ENCODE results near the gene FOXI3. TPM values are rescaled to one million over a fixed set of nuclear protein-coding genes. Genes with fewer than 3 reads are reported as not detected.

Gene FOXI3
- total RNA-seq, 2 donors from 2014 or later = 0.40 TPM; not detected in 1

DNA sequence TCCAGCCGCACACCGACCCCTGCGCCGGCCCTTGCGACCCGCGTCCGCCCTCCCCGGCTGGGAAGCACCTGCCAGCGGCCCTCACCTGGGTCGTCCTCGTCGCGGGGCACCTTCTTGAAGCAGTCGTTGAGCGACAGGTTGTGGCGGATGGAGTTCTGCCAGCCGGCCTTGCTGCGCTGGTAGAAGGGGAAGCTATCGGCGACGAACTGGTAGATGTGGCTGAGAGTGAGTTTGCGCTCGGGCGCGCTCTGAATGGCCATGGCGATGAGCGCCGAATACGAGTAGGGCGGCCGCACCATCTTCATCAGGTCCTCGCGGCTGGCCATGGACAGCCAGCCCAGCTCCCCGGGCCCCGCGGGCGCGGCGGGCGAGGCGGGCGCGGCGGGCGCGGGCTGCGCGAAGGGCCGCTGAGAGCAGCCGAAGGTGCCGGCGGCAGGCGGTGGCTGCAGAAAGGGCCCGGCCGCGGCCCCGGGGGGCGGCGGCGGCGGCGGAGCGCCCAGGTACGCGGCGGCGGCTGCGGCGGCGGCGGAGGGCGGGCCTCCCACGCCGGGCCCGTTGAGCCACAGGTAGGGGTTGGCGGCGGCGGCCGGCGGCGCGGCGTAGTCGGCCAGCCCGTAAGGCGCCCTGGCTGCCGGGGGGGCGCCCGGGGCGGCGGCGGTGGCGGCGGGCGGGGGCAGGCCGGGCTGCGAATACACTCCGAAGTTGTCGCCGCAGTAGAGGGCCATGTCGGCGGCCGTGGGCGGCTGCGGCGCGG lies 505 bp downstream of the FOXI3 start:
- Histone ChIP-seq H3K4me3 (peak overlapping the region; percentile 20 to 37), H3K27me3 (replicated peaks; ENCODE audit: insufficient read depth) (peaks cover 5% of the 10 kb centered on the region), H3K9me3 (no peaks in the 10 kb centered on the region), H3K36me3 (no peaks in the 10 kb centered on the region), H3K27ac (no peak overlapping the region), H3K4me1 (replicated peaks) (peaks cover 4% of the 10 kb centered on the region)
- intact Hi-C loops (cut with DNase I) = no loop called here
- TF ChIP-seq, protein P1, sequence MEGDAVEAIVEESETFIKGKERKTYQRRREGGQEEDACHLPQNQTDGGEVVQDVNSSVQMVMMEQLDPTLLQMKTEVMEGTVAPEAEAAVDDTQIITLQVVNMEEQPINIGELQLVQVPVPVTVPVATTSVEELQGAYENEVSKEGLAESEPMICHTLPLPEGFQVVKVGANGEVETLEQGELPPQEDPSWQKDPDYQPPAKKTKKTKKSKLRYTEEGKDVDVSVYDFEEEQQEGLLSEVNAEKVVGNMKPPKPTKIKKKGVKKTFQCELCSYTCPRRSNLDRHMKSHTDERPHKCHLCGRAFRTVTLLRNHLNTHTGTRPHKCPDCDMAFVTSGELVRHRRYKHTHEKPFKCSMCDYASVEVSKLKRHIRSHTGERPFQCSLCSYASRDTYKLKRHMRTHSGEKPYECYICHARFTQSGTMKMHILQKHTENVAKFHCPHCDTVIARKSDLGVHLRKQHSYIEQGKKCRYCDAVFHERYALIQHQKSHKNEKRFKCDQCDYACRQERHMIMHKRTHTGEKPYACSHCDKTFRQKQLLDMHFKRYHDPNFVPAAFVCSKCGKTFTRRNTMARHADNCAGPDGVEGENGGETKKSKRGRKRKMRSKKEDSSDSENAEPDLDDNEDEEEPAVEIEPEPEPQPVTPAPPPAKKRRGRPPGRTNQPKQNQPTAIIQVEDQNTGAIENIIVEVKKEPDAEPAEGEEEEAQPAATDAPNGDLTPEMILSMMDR (IDR thresholded peaks at IDR 0.05) = no peak
- no peak for TF ChIP-seq POLR2A (IDR thresholded peaks at IDR 0.05)
- TF ChIP-seq POLR2AphosphoS5 (IDR thresholded peaks at IDR 0.05) = no peak
- WGBS = 3% methylated on average over 78 of the region's 108 CpGs
- peak; percentile 7 for DNase-seq (ENCODE audit: low spot score)

DNA sequence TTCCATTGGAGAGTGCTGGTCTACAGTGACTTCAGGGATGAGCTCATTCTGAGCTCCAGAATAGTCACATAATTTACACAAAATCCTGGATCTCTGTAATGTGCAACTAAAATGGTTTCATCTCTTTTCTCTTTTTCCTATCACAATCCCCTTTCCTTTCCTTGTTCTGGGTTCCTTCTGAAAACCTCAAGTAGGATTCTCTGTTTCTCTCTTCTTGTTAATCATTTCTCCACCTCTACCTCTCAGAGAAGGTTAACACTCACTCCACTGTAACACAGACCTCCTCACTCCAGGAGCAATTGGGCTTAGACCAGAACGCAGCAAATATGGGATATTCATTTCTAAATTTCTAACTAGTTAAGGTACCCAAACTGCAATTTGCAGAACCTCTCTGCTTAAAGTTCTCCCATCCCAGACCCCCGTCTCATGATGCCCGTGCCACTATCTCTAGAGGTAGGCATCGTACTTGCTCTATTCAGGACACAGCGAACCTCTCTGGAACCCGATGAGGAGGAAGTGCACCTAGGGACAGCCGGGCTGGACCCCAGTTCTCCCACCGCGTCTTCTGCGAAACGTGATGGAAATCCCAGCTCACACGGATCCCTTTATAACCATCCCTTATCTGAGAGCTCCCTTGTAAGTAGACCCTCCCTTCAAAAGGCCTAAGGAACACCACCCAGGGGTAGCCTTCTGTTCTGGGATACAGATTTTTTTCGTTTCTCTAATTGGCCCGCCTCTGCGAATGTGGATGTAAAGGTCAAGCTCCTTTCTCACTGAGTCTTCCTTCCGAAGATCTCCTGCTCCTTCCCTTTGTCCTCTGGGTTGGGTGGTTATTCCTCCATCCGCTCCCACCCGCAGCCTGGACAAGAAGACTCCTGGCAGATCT lies 1.3 kb downstream of the FOXI3 start:
- H3K36me3 ChIP-seq = no peaks in the 10 kb centered on the region
- no peaks in the 10 kb centered on the region for H3K9me3 ChIP-seq
- intact Hi-C loops (cut with DNase I) = no loop called here
- H3K27ac ChIP-seq = no peak overlapping the region
- no peak for DNase-seq (ENCODE audit: low spot score)
- peaks cover 4% of the 10 kb centered on the region for H3K4me1 ChIP-seq (replicated peaks)
- peaks cover 5% of the 10 kb centered on the region for H3K27me3 ChIP-seq (replicated peaks; ENCODE audit: insufficient read depth)
- no peak overlapping the region for H3K4me3 ChIP-seq
- TF ChIP-seq POLR2A (IDR thresholded peaks at IDR 0.05) (no peak), POLR2AphosphoS5 (IDR thresholded peaks at IDR 0.05) (no peak)
- TF ChIP-seq, protein P1 (IDR thresholded peaks at IDR 0.05) = no peak
- WGBS = 48% methylated on average over 18 of the region's 18 CpGs

DNA sequence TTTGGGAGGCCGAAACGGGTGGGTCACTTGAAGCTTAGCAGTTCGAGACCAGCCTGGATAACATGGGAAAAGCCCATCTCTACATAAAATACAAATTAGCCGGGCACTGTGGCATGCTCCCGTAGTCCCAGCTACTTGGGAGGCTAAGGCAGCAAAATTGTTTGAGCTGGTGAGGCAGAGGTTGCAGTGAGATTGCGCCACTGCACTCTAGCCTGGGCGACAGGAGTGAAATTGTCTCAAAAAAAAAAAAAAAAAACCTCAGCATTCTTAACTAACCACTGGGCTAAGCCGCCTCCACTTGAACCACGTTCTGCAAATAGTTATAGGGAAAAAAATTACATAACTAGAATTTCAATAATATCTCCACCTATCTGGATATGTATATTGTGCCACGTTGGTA lies 2.3 kb downstream of the FOXI3 start:
- Histone ChIP-seq H3K4me3 (no peak overlapping the region), H3K36me3 (no peaks in the 10 kb centered on the region), H3K4me1 (replicated peaks) (peaks cover 4% of the 10 kb centered on the region), H3K27me3 (replicated peaks; ENCODE audit: insufficient read depth) (peaks cover 5% of the 10 kb centered on the region), H3K9me3 (no peaks in the 10 kb centered on the region), H3K27ac (no peak overlapping the region)
- TF ChIP-seq POLR2A (IDR thresholded peaks at IDR 0.05) (no peak), POLR2AphosphoS5 (IDR thresholded peaks at IDR 0.05) (no peak)
- TF ChIP-seq, protein P1 (IDR thresholded peaks at IDR 0.05) = no peak
- intact Hi-C loops (cut with DNase I) = no loop called here
- WGBS = 85% methylated on average over 10 of the region's 10 CpGs
- no peak for DNase-seq (ENCODE audit: low spot score)

DNA sequence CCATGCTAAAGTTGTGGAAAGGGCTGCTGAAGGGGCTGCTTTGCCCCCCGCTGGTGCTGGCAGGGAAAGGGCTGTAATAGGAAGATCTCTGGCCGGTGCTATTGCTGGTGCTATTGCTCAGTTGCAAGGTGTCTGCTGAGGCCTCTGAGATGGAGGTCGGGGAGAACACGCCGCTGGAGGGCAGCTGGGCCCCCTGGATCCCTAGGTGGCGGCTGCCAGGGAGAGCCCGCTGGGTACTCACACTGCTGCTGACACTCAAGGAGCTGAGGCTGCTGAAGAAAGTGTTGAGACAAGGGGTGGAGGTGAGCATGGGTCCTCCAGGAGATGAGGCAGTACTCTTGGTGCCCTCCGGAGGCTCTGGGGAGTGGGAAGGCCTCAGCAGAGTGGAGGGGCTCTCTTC lies 4.2 kb downstream of the FOXI3 start:
- 80% methylated on average over 8 of the region's 8 CpGs for WGBS
- Histone ChIP-seq H3K36me3 (no peaks in the 10 kb centered on the region), H3K4me1 (replicated peaks) (peaks cover 4% of the 10 kb centered on the region), H3K27ac (no peak overlapping the region), H3K27me3 (replicated peaks; ENCODE audit: insufficient read depth) (no peaks in the 10 kb centered on the region), H3K9me3 (no peaks in the 10 kb centered on the region), H3K4me3 (no peak overlapping the region)
- intact Hi-C loops (cut with DNase I) = no loop called here
- TF ChIP-seq POLR2A (IDR thresholded peaks at IDR 0.05) (no peak), POLR2AphosphoS5 (IDR thresholded peaks at IDR 0.05) (no peak)
- TF ChIP-seq, protein P1 (IDR thresholded peaks at IDR 0.05) = no peak
- DNase-seq (ENCODE audit: low spot score) = no peak

Measured in prostate gland (tissue), 2 donors.